H1 (cell line): ENCODE measurements around the gene CEP126. TPM values are rescaled to one million over a fixed set of nuclear protein-coding genes. Genes with fewer than 3 reads are reported as not detected.
A peak's percentile ranks its signal among the peaks of the same experiment; 100 is the strongest.

ENCODE experiments used
- CTCF ChIA-PET: fragments of 300-600 bp; sonication (Branson Sonifier 250); formaldehyde crosslinking; loops from one replicate; lab custom pipeline; 2021; ENCODE audit not compliant: partially characterized antibody; lab: Charles Lee
- POLR2A ChIA-PET: fragments of 300-600 bp; sonication (Branson Sonifier 250); formaldehyde crosslinking; loops from one replicate; lab custom pipeline; 2021; ENCODE audit warnings: inconsistent platforms; ENCODE audit not compliant: partially characterized antibody; lab: Charles Lee
- DNase-seq, 2 experiments: peaks; one replicate each; pipeline versions ENCODE4 v3.0.0 to v3.0.0-alpha.2; 2010 to 2022; ENCODE audit warnings: low spot score in 2 of 2, low read depth in 1 of 2, mixed read lengths in 1 of 2
- FAIRE-seq: peaks from 2 replicates; lab custom pipeline; 2011; peaks lifted over from hg19 to GRCh38; lab: Jason Lieb, UNC
- H2AFZ ChIP-seq: 2 replicates; pipeline ENCODE4 v1.8.1; 2012; ENCODE audit warnings: low read length, inconsistent platforms
- H2AK5ac ChIP-seq: 2 replicates; pipeline ENCODE4 v1.6.1; 2013; ENCODE audit warnings: low read depth, low read length
- H2BK120ac ChIP-seq: replicated peaks from 2 replicates; pipeline ENCODE3; 2013; ENCODE audit warnings: low read depth, low read length, inconsistent platforms
- H2BK12ac ChIP-seq: 2 replicates; pipeline ENCODE4 v1.6.1; 2013; ENCODE audit warnings: low read depth, low read length
- H2BK15ac ChIP-seq: 2 replicates; pipeline ENCODE4 v1.6.1; 2013; ENCODE audit warnings: low read length
- H2BK20ac ChIP-seq: 2 replicates; pipeline ENCODE4 v1.6.1; 2013; ENCODE audit warnings: low read length
- H2BK5ac ChIP-seq: 2 replicates; pipeline ENCODE4 v1.6.1; 2013; ENCODE audit warnings: low read depth, low read length
- H3K14ac ChIP-seq: 2 replicates; pipeline ENCODE4 v1.6.1; 2013; ENCODE audit warnings: inconsistent platforms; ENCODE audit not compliant: insufficient read length
- H3K18ac ChIP-seq: 2 replicates; pipeline ENCODE4 v1.6.1; 2013; ENCODE audit warnings: low read length; ENCODE audit errors: extremely low read depth
- H3K23ac ChIP-seq: 2 replicates; pipeline ENCODE4 v1.6.1; 2013; ENCODE audit warnings: inconsistent platforms; ENCODE audit not compliant: insufficient read length
- H3K23me2 ChIP-seq: 2 replicates; pipeline ENCODE4 v1.6.1; 2013; ENCODE audit warnings: low read depth, low read length
- H3K27ac ChIP-seq: 2 replicates; pipeline ENCODE4 v1.6.1; 2011; ENCODE audit warnings: low read depth, low read length, inconsistent platforms
- H3K27me3 ChIP-seq, 4 experiments: replicated peaks in 1 of 4; 1 replicate in 1 of 4; 2 replicates in 3 of 4; pipeline versions ENCODE4 v1.6.1 to v1.8.1; 2011 to 2013; ENCODE audit warnings: low read length in 3 of 4, mild to moderate bottlenecking in 3 of 4, inconsistent platforms in 2 of 4, mixed read lengths in 2 of 4, moderate library complexity in 1 of 4; ENCODE audit not compliant: control insufficient read depth in 3 of 4, insufficient read depth in 3 of 4; ENCODE audit errors: extremely low read depth in 1 of 4
- H3K36me3 ChIP-seq, 4 experiments: 2 replicates each; pipeline versions ENCODE4 v1.6.1 to v1.8.1; 2011 to 2013; ENCODE audit warnings: mild to moderate bottlenecking in 4 of 4, low read length in 3 of 4, moderate library complexity in 2 of 4, control low read depth in 1 of 4, inconsistent platforms in 1 of 4; ENCODE audit not compliant: insufficient read depth in 4 of 4, control insufficient read depth in 2 of 4
- H3K4ac ChIP-seq: replicated peaks from 2 replicates; pipeline ENCODE3; 2013; ENCODE audit warnings: low read length, low read depth, mixed read lengths, inconsistent platforms; ENCODE audit not compliant: insufficient read length
- H3K4me1 ChIP-seq, 4 experiments: replicated peaks in 1 of 4; 1 replicate in 1 of 4; 2 replicates in 3 of 4; pipeline versions ENCODE4 v1.6.1 to v1.8.1; 2011 to 2013; ENCODE audit warnings: low read length in 3 of 4, inconsistent platforms in 2 of 4, mixed read lengths in 1 of 4; ENCODE audit not compliant: insufficient read depth in 4 of 4, control insufficient read depth in 3 of 4
- H3K4me2 ChIP-seq, 2 experiments: 2 replicates each; pipeline versions ENCODE4 v1.6.1 to v1.8.1; 2011 to 2013; ENCODE audit warnings: low read depth in 2 of 2, low read length in 2 of 2, control low read depth in 1 of 2, inconsistent platforms in 1 of 2, mild to moderate bottlenecking in 1 of 2; ENCODE audit not compliant: insufficient read depth in 1 of 2
- H3K4me3 ChIP-seq, 4 experiments: fragments of 200-600, 300-600 bp in 1 of 4; sonication (generic), shearing (Covaris generic), sonication (Bioruptor Twin) in 1 of 4; 2 replicates each; pipeline versions ENCODE4 v1.5.1 to v1.8.1; 2011 to 2016; ENCODE audit warnings: low read length in 4 of 4, low read depth in 3 of 4, control low read depth in 2 of 4, inconsistent platforms in 2 of 4, mild to moderate bottlenecking in 2 of 4, mixed read lengths in 1 of 4, moderate library complexity in 1 of 4; ENCODE audit not compliant: insufficient read depth in 2 of 4; ENCODE audit errors: extremely low read depth in 1 of 4
- H3K56ac ChIP-seq: replicated peaks from 2 replicates; pipeline ENCODE3; 2013; ENCODE audit warnings: low read depth, mild to moderate bottlenecking, mixed read lengths, low read length, inconsistent platforms; ENCODE audit not compliant: insufficient read length
- H3K79me1 ChIP-seq: 2 replicates; pipeline ENCODE4 v1.6.1; 2013; ENCODE audit warnings: low read depth, low read length, control low read depth
- H3K79me2 ChIP-seq, 2 experiments: 2 replicates each; pipeline versions ENCODE4 v1.6.1 to v1.8.1; 2012 to 2013; ENCODE audit warnings: low read length in 2 of 2, mild to moderate bottlenecking in 2 of 2, inconsistent platforms in 1 of 2; ENCODE audit not compliant: insufficient read depth in 2 of 2, control insufficient read depth in 1 of 2
- H3K9ac ChIP-seq, 4 experiments: replicated peaks in 1 of 4; 1 replicate in 1 of 4; 2 replicates in 3 of 4; pipeline versions ENCODE4 v1.6.1 to v1.8.1; 2011 to 2013; ENCODE audit warnings: low read depth in 3 of 4, low read length in 3 of 4, control low read depth in 2 of 4, mild to moderate bottlenecking in 2 of 4, moderate library complexity in 2 of 4, inconsistent platforms in 1 of 4; ENCODE audit errors: extremely low read depth in 1 of 4
- H3K9me3 ChIP-seq, 2 experiments: 2 replicates each; pipeline versions ENCODE4 v1.6.1 to v1.8.1; 2012 to 2013; ENCODE audit warnings: mild to moderate bottlenecking in 2 of 2, moderate library complexity in 2 of 2, control low read depth in 1 of 2, inconsistent platforms in 1 of 2, low read depth in 1 of 2, low read length in 1 of 2, mixed read lengths in 1 of 2; ENCODE audit not compliant: insufficient read depth in 2 of 2
- H4K20me1 ChIP-seq, 2 experiments: replicated peaks in 1 of 2; 2 replicates each; pipeline versions ENCODE3 to v1.8.1; 2011 to 2013; ENCODE audit warnings: inconsistent platforms in 2 of 2, low read length in 2 of 2, mild to moderate bottlenecking in 1 of 2; ENCODE audit not compliant: insufficient read depth in 2 of 2, control insufficient read depth in 1 of 2
- H4K5ac ChIP-seq: 2 replicates; pipeline ENCODE4 v1.6.1; 2013; ENCODE audit warnings: low read length, low read depth, mixed read lengths, inconsistent platforms; ENCODE audit not compliant: insufficient read length
- H4K8ac ChIP-seq: 2 replicates; pipeline ENCODE4 v1.8.0; 2013; ENCODE audit warnings: mild to moderate bottlenecking, moderate library complexity, low read length, inconsistent platforms; ENCODE audit not compliant: insufficient read depth; ENCODE audit errors: extremely low read depth
- H4K91ac ChIP-seq: replicated peaks from 2 replicates; pipeline ENCODE3; 2013; ENCODE audit warnings: low read length, mixed read lengths, inconsistent platforms; ENCODE audit not compliant: insufficient read length
- ASH2L ChIP-seq: fragments of 200-600, 300-600 bp; sonication (generic); IDR thresholded peaks from one replicate; pipeline ENCODE4 v1.7.1; 2017; ENCODE audit warnings: low read length
- ATF2 ChIP-seq: IDR thresholded peaks from 2 replicates; pipeline ENCODE4 v1.6.1; 2012; ENCODE audit warnings: low read length, inconsistent platforms
- BACH1 ChIP-seq: IDR thresholded peaks from 2 replicates; pipeline ENCODE4 v1.6.1; 2012; ENCODE audit warnings: low read length, improper control_type of control experiment
- CEBPB ChIP-seq: IDR thresholded peaks from 2 replicates; pipeline ENCODE4 v1.6.1; 2012; ENCODE audit warnings: low read depth, low read length
- CTCF ChIP-seq, 3 experiments: IDR thresholded peaks; 1 replicate in 2 of 3; 2 replicates in 1 of 3; pipeline versions ENCODE4 v1.5.1 to v1.6.1; 2011; ENCODE audit warnings: low read length in 3 of 3, mild to moderate bottlenecking in 3 of 3, inconsistent platforms in 2 of 3, low read depth in 1 of 3, moderate library complexity in 1 of 3; ENCODE audit not compliant: insufficient read depth in 1 of 3; ENCODE audit errors: control extremely low read depth in 1 of 3
- MAFK ChIP-seq: IDR thresholded peaks from 2 replicates; pipeline ENCODE4 v1.6.1; 2012; ENCODE audit warnings: low read depth, mild to moderate bottlenecking, improper control_type of control experiment, low read length
- SAP30 ChIP-seq: fragments of 300-600 bp; sonication (generic); IDR thresholded peaks from 2 replicates; pipeline ENCODE4 v1.7.1; 2012; ENCODE audit warnings: low read length, moderate library complexity, mild to moderate bottlenecking, inconsistent platforms; ENCODE audit not compliant: insufficient read depth, insufficient replicate concordance
- SIRT6 ChIP-seq: IDR thresholded peaks from one replicate; pipeline ENCODE4 v1.7.1; 2012; ENCODE audit warnings: low read length, inconsistent platforms
- SUZ12 ChIP-seq: fragments of 200-600 bp; sonication (generic); IDR thresholded peaks from 2 replicates; pipeline ENCODE4 v1.6.1; 2012; ENCODE audit warnings: mild to moderate bottlenecking, inconsistent platforms, low read length, moderate library complexity, mixed read lengths
- TCF12 ChIP-seq: IDR thresholded peaks from 2 replicates; pipeline ENCODE4 v1.6.1; 2011; ENCODE audit warnings: low read depth, mild to moderate bottlenecking, low read length
- TEAD4 ChIP-seq: IDR thresholded peaks from 2 replicates; pipeline ENCODE4 v1.6.1; 2012; ENCODE audit warnings: low read depth, low read length, inconsistent platforms, mixed read lengths
- WGBS, 2 experiments: shearing (Covaris generic) in 1 of 2; methylation state at CpG; one replicate each; pipeline versions ENCODE4 v1.1.6 to v1.1.7; 2013 to 2015; ENCODE audit warnings: low lambda C conversion rate in 2 of 2, mixed read lengths in 2 of 2, inconsistent platforms in 1 of 2, low coverage in 1 of 2, missing lambda C conversion rate in 1 of 2; ENCODE audit not compliant: insufficient replicate concordance in 2 of 2, insufficient coverage in 1 of 2, insufficient read length in 1 of 2; ENCODE audit errors: extremely low coverage in 1 of 2, missing lambda C conversion rate in 1 of 2; 5-methylcytosine and 5-hydroxymethylcytosine counted together
- polyA plus RNA-seq, 7 experiments: library from polyadenylated mRNA; depleted of rRNA in 3 of 7; stranded (reverse) in 5 of 7; unstranded in 2 of 7; fragments of >200 nt in 5 of 7; fragments of 200-250 nt in 2 of 7; gene quantifications; 1 replicate in 5 of 7; 2 replicates in 1 of 7; 4 replicates in 1 of 7; pipeline versions ENCODE4 v1.2.1 to v1.2.3, GENCODE V29; 2011 to 2013; ENCODE audit warnings: missing spikeins in 2 of 7, mixed read lengths in 2 of 7
- total RNA-seq: library from RNA; stranded (reverse); fragmentation: NEBNext Ultra II Directional; extraction: Animal tissue kit (Norgen Biotek cat#: 25700); gene quantifications from 2 replicates; pipeline ENCODE4 v1.2.1, GENCODE V29; 2021

CEP126 gene
- total and polyA plus RNA-seq, 2 of the 8 experiments (the other 6 are each of a cell fraction or from before 2014, with no cell fraction given), result 0.76 to 1.9 TPM

- peak within 1 kb of the TSS; percentile 69 to 82 for H3K4me2 ChIP-seq
- no peak within 1 kb of the TSS for H2BK5ac ChIP-seq
- H3K27me3 ChIP-seq, result no peaks in the 10 kb centered on the region
- peak within 1 kb of the TSS; percentile 43 to 63 (median 53); a peak in 6 of 7 replicates for H3K9ac ChIP-seq
- H4K5ac ChIP-seq, result no peak within 1 kb of the TSS
- H3K18ac ChIP-seq, result no peak within 1 kb of the TSS
- H3K79me2 ChIP-seq, result no peaks in the 10 kb centered on the region
- ChIA-PET CTCF (no interaction called here), POLR2A (no interaction called here)
- H2BK15ac ChIP-seq, result no peak within 1 kb of the TSS
- no peaks in the 10 kb centered on the region for H4K20me1 ChIP-seq
- H2BK20ac ChIP-seq, result no peak within 1 kb of the TSS
- H2BK12ac ChIP-seq, result no peak within 1 kb of the TSS
- 84% methylated on average over 2 of the region's 2 CpGs; no CpG with 5 or more reads in 1 of the 2 experiments for WGBS, 2 experiments
- H4K8ac ChIP-seq, result no peak within 1 kb of the TSS
- peak within 1 kb of the TSS; percentile 58 to 72 (median 70) for H3K4me3 ChIP-seq
- H3K36me3 ChIP-seq, result no peaks in the 10 kb centered on the region
- no peak within 1 kb of the TSS for H2BK120ac ChIP-seq
- no peaks in the 10 kb centered on the region for H3K9me3 ChIP-seq
- H3K4ac ChIP-seq, result no peak within 1 kb of the TSS
- peaks cover 6% of the 10 kb centered on the region for H3K23me2 ChIP-seq
- no peak within 1 kb of the TSS for H2AK5ac ChIP-seq
- H3K4me1 ChIP-seq, result peaks cover 0 to 3% (median 2%) of the 10 kb centered on the region in 4 experiments; a peak in 4 of 7 replicates
- peak within 1 kb of the TSS; percentile 96; the same call in 1 of the 2 replicates for H2AFZ ChIP-seq
- no peaks in the 10 kb centered on the region for H3K79me1 ChIP-seq
- peak within 1 kb of the TSS; percentile 33 for H3K56ac ChIP-seq
- no peak for FAIRE-seq
- H4K91ac ChIP-seq, result no peak within 1 kb of the TSS
- H3K14ac ChIP-seq, result no peak within 1 kb of the TSS
- DNase-seq, result no peak
- no peak within 1 kb of the TSS for H3K23ac ChIP-seq
- H3K27ac ChIP-seq, result no peak within 1 kb of the TSS; the same call in 1 of the 2 replicates
- TF ChIP-seq SAP30, result no peak
- no peak for TF ChIP-seq TEAD4
- no peak for TF ChIP-seq ASH2L
- no peak for TF ChIP-seq TCF12
- no peak for TF ChIP-seq CTCF (IDR thresholded peaks at IDR 0.05; ENCODE audit: control extremely low read depth in 1 of 3, insufficient read depth in 1 of 3, low read depth in 1 of 3, low read length in 3 of 3)
- no peak for TF ChIP-seq SUZ12
- no peak for TF ChIP-seq CEBPB
- no peak for TF ChIP-seq MAFK
- no peak for TF ChIP-seq BACH1
- TF ChIP-seq SIRT6, result no peak
- TF ChIP-seq ATF2, result no peak
Measured at GRCh38 chr11:101916422-101916821, 1.6 kb downstream of the CEP126 start, which contains the start of gene ANGPTL5. Gene ANGPTL5, minus strand, starts transcription at chr11:101916522. Its CDS starts 8,613 bp downstream, at chr11:101907909.
